NCI-H1105 (cell line): ENCODE results near the gene SF3B3.
A peak's percentile ranks its signal among the peaks of the same experiment; 100 is the strongest.
"Not testable (repeated sequence)": the region's sequence is repeated elsewhere in the genome, so short reads cannot be mapped to it uniquely, and the experiment has no call there.

Experiments used
- DNase-seq: peaks from one replicate; lab custom pipeline; 2025; lab: John Stamatoyannopoulos, UW

SF3B3 gene

DNA sequence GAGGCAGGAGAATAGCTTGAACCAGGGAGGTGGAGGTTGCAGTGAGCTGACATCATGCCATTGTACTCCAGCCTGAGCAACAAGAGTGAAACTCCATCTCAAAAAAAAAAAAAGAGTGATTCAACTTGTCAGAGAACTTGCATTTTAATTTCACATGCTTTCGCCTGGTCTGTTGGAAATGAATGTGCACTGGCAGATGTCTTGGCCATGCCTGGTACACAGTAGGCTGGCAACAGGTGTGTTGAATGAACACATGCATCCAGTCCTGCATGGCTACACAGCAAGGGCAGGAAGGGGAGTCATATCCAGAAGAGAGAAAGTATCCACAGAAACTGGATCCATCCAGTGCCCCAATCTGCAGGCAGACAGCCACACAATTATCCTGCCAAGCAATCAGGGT is 11.8 kb upstream of the SF3B3 start:
- DNase-seq, result no peak

DNA sequence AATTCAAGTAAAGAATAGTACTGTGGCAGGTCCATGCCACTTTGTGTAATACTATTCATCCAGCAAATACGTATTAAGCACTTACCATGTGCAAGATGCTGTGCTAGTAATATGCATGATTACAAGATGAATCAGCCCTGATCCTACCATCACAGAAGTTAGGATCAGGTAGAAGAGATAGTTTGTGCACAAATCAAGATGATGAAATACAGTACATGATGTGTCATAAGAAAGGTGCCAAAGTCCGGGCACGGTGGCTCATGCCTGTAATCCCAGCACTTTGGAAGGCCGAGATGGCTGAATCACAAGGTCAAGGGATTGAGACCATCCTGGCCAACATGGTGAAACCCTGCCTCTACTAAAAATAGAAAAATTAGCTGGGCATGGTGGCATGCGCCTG is 11.2 kb upstream of the SF3B3 start:
- DNase-seq, result no peak

DNA sequence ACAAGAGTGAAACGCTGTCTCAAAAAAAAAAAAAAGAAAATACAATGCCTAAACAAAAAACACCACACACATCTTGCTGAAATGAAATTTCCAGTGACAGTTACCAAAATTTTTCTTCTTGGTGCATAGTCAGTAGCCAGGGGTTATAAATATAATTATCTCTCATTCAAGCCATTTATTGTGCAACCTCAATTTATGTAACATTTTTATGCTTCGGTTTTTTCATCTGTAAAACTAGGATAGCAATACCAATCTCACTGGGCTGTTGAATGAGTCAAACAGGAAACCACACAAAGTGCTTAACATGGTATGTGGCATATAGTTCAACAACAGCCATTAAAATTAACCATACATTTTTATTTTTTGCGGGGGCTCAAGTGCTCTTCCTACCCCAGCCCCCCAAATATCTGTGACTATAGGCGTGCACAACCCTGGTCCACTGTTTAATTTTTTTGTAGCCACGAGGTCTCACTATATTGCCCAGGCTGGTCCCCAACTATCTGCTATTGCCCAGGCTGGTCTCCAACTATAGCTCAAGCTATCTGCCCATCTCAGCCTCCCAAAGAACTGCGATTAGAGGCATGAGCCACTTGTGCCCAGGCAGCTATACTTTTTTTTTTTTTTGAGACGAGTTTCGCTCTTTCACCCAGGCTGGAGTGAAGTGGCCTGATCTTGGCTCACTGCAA is 2.9 kb upstream of the SF3B3 start:
- no peak for DNase-seq

DNA sequence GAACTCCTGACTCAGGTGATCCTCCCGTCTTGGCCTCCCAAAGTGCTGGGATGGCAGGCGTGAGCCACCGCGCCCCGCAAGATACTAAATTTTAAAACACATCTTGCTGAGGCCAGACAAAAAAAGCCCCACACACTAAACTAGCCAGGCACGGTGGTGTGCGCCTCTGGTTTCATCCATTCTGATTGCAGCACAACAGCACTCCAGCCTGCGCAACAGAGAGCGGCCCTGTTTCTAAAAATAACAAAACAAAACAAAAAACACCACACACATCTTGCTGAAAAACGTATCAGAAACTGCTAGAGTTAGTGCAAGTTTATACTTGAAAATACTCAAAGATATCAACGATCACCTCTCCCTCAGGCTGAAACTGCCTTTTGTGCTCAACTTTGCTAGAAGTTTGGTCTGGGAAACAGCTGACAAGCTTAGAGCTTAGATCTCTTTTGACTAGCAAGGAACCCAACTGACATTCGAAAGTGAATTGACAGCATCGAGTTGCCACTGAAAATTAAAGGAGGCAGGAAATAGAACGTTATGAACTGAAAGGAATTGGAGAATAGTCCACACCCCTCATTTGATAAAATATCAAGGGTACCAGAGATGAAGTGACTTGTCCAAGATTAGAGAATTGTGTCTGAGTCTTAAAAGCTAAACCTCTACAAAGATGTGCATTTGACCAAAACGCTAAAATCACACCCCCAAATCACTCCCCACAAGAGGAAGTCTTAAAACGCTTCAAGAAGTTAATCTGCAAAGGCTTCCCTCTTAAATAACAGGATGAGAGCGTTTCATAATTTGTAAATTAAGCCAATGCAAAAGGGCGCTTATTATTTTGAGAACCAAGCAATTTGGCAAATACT is 1.2 kb upstream of the SF3B3 start:
- DNase-seq, result no peak

DNA sequence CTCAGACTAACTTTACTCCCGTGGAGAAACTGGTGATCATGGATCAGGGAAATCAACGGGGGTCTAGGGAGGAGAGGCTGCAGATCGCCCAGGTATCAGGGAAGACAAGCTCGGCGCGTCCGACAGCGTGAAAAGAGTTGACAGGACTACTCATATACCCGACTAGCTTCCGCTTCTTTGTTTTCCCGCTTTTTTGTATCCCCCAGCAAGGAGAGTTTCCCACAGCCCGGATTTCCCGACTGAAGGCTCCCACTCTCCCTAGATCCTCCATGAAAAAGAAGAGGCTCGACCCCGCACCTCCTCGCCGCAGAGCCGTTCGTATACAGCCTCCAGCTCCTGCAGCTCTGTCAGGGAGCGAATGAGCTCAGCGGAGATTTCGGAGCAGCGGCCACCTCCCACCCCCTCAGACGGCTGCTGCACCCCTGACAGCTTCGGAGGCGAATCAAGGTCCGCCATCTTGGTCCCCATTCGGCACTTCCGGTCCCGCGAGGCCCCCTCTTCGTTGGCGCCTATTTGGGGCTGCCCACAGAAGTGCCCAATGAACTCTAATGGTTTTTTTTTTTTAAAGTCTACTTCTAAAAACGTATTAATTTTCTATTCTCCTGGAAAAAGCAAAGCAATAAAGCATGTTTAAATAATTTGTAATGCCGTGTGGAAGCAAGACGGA is 407 bp upstream of the SF3B3 start, which contains the start of gene COG4:
Gene COG4, minus strand, starts transcription at position 479 of the 667 bp plus-strand sequence. Its CDS starts 11 bp downstream, at position 468.
- DNase-seq, result peak; percentile 60

DNA sequence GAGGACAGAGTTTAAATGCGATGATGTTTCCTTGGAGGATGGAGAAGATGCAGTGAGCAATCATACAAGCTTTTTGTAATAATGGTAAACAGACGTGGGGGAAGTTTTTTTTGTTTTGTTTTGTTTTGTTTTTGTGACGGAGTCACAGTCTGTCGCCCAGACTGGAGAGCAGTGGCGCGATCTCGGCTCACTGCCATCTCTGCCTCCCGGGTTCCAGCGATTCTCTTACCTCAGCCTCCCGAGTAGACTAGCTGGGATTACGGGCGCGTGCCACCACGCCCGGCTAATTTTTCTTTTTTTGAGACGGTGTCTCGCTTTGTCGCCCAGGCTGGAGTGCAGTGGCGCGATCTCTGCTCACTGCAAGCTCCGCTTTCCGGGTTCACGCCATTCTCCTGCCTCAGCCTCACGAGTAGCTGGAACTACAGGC is 796 bp downstream of the SF3B3 start:
- not testable (repeated sequence) for DNase-seq

DNA sequence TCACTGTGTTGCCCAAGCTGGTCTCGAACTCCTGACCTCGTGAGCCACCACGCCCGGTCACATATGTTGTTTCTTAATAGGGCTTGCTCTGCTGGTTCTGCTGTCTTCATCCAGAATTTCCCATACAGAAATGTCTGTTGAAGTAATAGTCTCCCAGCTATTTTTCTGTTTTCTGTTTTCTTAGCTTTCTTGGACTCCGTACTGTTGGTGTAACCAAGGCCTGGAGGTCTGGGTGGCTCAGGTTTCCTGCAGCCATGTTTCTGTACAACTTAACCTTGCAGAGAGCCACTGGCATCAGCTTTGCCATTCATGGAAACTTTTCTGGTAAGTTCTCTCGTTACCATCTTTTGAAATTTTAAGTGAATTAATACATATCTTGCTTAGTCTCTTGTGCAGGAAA is 2.8 kb downstream of the SF3B3 start:
- no peak for DNase-seq

DNA sequence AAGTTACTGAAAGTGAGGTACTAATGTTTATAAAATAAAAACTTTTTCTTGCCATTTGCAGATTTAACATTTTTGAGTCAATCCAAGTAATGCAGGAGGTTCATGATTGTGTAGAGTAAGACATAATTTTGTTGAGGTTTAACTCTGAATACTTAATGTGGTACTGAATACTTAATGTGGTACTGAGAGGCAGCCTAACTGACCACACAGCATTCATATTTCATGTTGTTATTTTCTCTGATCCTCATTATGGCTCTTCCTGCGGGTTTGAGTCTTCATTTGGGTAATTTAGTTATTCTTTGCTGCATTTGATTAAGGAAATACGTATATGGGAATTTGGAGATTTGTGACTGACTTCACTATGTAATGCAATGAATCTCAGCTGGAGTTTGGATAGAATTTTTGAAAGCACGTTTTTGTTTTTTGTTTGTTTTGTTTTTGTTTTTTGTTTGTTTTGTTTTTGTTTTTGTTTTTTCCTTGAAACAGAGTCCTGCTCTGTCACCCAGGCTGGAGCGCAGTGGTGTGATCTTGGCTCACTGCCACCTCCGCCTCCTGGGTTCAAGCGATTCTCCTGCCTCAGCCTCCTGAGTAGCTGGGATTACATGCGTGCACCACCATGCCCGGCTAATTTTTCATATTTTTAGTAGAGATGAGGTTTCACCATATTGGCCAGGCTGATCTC is 3.8 kb downstream of the SF3B3 start:
- no peak for DNase-seq

DNA sequence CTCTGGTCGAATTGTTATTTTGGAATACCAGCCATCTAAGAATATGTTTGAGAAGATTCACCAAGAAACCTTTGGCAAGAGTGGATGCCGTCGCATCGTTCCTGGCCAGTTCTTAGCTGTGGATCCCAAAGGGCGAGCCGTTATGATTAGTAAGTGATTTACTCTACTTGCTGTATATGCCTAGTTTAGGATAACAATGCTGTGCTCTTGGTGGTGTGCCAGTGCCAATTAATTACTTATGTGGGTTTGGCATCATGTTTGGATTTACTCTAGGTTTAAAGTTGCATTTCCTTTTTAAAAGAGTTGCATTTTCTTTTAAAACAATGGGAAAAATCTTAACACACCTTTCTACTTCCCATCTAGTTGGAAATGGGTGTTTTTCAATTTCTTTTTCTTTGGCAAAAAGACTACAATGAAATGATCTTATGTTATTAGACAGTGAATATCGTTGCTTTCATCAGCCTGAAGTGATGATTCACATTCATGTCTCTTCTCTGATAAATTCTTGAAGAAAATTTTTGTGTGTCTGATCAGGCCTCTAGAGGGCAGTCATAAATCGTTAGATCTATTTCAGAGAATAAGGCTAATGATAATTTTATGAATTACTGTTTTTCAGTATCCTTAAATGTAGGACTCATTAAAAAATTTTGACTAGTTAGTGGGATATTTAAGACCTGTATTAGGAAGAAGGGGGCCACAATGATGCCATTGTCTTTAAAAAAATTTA is 5.6 kb downstream of the SF3B3 start:
- DNase-seq, result no peak

DNA sequence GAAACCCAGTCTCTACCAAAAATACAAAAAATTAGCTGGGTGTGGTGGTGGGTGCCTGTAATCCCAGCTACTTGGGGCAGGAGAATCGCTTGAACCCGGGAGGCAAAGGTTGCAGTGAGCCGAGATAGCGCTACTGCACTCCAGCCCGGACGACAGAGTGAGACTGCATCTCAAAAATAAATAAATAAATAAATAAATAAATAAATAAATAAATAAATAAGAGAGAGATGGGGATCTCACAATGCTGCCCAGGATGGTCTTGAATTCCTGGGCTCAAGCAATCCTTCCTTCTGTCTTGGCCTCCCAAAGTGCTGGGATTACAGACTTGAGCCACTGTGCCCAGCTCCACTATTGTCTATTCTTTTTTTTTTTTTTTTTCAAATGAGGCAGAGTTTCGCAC is 6.3 kb downstream of the SF3B3 start:
- DNase-seq, result not testable (repeated sequence)

DNA sequence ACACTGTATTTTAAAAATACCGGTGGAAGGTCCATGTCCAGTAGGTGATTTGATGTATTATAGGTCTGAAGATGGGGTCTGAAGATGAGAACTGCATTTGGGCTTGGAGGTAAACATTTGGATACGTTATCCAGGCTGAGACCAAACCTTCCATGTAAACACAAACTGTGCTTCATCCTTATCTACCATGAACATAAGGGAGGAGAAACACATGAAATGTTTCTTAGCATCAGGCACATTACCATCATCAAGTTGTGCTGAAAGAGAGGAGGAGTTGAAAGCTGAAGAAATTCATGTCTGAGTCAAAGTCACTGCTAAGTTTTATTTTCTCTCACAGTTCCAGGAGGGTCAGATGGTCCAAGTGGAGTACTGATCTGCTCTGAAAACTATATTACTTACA is 11.4 kb downstream of the SF3B3 start:
- no peak for DNase-seq

DNA sequence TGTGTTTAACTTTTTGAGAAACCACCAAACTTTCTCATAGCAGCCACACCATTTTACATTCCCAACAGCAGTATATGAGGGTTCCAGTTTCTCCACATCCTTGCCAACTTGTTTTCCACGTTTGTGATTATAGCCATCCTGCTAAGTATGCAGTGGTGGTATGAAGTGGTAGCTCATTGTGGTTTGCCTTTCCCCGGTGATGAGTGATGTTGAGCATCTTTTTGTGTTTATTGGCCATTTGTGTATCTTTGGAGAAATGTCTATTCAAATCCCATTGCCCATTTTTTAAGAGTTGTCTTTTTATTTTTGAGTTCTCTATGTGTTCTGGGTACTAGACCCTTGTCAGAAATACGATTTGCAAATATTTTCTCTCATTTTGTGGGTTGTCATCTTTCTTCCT is 17.4 kb downstream of the SF3B3 start:
- DNase-seq, result no peak

DNA sequence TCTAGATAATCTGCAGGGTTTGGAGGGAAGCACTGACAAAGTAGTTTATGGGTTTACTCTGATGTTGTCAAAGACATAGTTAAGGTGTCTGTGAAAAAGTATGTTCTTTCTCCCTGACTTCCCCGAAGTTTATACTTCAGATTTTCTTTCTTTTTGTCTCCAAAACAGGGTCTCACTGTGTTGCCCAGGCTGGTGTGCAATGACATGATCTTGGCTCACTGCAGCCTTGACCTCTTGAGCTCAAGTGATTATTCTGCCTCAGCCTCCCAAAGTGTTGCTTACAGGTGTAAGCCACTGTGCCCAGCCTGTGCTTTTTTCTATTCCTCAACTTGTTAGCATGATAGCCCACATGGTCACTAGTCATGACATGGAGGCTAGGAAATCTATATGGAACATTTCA is 20.9 kb downstream of the SF3B3 start:
- DNase-seq, result no peak

DNA sequence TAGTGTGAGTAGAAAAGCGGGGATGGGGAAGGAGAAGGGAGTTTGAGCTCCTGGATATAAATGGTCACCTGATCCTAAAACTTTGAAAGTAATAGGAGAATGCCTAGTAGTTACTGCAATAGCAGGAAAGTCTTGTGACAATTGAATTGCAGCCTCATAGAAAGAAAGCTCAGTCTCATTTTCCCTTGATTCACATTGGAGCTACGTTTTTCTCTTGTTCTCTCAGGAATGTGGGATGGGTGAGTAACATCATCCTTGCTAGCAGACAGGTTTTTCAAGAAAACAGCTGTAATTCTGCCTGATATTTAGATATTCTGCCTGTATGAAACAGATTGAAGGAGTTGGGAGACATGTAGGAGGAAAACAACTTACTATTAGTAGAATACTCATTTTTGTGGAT is 25.3 kb downstream of the SF3B3 start:
- DNase-seq, result no peak

DNA sequence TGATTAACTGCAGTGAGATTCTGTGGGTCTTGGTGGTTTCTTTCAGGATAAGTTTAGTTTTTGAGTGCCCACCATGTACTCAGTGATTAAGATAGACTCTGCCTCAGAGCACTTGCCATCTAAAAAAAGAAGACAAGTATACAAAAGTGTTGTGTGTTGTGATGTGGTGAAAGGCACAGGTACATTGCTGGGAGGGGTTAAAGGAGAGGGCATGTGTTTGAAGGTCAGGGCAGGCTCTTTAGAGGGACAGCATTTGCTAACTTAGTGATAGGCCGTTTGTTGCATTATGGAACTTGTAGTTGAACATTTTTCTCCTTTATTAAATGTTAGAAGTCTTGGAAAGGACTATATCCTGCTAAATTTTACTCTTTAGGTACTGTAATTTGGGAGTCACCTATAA is 26.5 kb downstream of the SF3B3 start:
- DNase-seq, result no peak

DNA sequence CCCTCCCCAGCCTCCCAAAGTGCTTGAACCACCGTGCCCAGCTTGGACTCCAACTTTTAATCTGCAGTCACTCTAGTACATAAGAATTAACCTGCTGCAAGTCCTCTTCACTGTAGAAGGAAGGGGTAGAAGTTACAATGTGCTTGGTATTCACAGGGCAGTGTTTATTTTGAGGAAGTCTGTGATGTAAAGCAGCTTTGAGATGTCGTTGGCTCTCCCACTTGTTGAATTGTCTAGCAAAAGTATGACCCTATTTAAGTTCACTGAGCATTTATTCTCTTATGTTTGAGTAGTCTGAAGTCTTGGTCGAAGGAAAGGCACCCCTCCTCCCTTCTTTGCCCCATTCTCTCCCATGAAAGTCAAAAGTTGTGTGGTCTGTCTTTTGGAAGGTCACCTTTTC is 28.2 kb downstream of the SF3B3 start:
- no peak for DNase-seq

DNA sequence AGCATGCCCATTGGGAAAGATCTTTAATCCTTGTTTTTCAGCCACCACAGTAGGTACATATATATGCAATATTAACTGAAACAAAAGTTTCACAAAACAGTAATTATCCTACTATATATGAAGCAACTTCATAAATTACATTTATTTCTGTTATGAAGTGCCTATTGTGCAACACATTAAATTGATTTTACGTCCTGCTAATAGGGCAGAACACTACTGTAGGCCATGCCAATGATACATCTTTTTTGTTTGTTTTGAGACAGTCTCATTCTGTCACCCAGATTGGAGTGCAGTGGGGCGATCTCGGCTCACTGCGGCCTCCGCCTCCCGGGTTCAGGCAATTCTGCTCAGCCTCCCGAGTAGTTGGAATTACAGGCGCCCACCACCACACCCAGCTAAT is 29.1 kb downstream of the SF3B3 start:
- DNase-seq, result no peak

DNA sequence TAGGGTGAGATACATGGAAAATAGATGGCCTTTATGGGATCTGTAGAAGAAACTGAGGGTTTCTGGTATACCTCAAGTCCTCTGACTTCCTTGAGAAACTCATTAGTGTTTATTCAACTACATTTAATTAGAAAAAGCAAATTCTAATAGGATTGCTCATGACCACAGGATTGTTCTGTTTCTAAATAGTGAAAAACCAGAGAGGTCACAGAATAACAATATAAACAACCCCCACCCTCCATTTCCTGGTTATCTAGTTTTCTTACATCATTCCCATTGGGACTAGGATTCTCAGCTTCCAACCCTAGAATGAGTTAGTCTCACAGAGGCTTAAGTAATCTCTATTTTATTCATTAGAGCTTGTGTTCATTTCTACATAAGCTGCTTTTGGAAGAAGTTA is 30.0 kb downstream of the SF3B3 start:
- no peak for DNase-seq

DNA sequence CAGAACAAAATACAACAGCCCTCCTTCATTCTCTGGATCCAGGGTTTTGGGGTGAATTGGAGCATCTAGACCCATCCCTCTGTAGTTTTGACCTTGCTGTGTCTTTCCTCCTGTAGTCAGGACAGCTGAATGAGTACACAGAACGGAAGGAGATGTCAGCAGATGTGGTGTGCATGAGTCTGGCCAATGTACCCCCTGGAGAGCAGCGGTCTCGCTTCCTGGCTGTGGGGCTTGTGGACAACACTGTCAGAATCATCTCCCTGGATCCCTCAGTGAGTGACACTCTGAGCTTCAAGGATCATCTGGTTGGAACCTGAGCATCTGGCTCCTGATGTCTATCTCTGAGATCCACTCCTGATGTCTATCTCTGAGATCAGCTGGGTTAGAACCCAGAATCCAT is 32.4 kb downstream of the SF3B3 start:
- no peak for DNase-seq

DNA sequence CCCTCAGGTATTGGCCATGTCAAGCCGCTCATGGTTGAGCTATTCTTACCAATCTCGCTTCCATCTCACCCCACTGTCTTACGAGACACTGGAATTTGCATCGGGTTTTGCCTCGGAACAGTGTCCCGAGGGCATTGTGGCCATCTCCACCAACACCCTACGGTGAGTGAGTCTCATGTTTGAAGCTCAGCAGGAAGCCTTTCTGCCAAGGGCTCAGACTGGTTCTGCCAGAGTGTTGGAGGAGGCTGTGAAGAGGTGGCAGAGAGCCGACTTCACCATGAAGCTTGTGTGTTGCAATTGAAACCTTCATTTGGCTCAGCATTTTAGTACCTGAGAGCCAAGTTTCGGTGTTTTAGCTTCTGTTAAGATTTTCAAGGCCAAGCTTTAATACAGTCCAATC is 38.0 kb downstream of the SF3B3 start:
- DNase-seq, result no peak

DNA sequence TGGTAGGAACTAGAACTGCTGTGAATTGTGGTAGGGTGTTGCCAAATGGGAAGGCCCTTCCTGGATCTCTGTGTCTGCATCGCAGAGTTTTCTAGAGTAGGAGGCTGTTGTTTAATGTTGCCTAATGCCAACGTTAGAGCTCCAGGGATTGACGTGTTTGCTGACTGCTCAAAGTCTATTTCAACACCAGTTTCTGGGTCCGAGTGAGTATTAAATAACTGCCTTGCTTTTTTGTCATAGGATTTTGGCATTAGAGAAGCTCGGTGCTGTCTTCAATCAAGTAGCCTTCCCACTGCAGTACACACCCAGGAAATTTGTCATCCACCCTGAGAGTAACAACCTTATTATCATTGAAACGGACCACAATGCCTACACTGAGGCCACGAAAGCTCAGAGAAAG is 40.0 kb downstream of the SF3B3 start:
- no peak for DNase-seq

DNA sequence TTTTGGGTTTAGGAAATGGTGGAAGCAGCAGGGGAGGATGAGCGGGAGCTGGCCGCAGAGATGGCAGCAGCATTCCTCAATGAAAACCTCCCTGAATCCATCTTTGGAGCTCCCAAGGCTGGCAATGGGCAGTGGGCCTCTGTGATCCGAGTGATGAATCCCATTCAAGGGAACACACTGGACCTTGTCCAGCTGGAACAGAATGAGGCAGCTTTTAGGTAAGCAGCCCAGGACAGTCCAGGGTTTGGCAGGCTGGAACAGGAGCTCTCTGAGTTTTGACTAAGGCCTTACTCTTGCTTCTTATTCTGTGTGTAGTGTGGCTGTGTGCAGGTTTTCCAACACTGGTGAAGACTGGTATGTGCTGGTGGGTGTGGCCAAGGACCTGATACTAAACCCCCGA is 41.4 kb downstream of the SF3B3 start:
- DNase-seq, result no peak
